GM21381 (cell line): Measurements from ENCODE around the gene IRX4.
"Not testable (repeated sequence)": the region's sequence is repeated elsewhere in the genome, so short reads cannot be mapped to it uniquely, and the experiment has no call there.

Experiments used
- ATAC-seq: cut with Tn5 transposase; IDR thresholded peaks from one replicate; pipeline ENCODE4 v1.9.1; 2021; ENCODE audit warnings: mild to moderate bottlenecking, moderate library complexity; ENCODE audit not compliant: unreplicated experiment

The IRX4 gene

DNA sequence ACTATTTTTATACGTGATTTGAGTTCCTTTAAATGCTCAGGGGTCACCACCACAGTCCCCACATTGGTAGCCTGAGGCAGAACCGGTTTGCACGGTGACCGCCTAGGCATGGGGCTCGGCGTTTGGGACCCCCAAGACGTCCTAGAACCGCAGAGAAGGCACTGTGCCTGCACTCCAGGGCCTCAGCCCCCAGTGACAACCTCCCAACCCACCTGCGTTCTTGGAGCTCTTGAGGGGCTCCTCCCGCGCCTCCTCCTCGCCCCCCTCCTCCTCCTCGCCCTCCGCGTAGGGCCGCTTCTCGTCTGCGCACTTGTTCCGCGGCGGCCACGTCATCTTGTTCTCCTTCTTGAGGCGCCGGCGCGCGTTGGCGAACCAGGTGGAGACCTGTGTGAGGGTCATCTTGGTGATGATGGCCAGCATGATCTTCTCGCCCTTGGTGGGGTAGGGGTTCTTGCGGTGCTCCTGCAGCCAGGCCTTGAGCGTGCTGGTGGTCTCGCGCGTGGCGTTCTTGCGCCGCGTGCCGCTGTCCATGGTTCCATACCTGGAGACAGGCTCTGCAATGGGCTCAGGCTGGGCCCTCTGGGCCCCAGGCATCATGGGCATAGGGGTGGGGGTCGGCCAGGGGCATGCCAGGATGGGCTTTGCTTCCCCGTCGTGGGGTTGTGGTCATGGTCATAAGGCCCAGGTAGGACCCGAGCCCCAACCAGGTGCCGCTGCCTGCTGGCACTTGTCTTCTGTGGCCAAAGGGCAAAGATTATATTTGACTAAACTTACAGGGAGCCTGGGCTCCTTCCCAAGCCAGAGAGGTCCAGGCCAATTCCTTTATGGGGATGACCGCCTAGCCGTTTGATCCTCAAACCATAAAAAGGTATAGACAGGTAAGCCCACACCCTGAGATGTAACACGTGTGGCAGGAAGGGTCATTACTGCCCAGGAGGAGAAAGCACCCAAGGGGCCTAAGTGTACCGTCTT is 3.1 kb downstream of the IRX4 start:
- ATAC-seq: no peak

DNA sequence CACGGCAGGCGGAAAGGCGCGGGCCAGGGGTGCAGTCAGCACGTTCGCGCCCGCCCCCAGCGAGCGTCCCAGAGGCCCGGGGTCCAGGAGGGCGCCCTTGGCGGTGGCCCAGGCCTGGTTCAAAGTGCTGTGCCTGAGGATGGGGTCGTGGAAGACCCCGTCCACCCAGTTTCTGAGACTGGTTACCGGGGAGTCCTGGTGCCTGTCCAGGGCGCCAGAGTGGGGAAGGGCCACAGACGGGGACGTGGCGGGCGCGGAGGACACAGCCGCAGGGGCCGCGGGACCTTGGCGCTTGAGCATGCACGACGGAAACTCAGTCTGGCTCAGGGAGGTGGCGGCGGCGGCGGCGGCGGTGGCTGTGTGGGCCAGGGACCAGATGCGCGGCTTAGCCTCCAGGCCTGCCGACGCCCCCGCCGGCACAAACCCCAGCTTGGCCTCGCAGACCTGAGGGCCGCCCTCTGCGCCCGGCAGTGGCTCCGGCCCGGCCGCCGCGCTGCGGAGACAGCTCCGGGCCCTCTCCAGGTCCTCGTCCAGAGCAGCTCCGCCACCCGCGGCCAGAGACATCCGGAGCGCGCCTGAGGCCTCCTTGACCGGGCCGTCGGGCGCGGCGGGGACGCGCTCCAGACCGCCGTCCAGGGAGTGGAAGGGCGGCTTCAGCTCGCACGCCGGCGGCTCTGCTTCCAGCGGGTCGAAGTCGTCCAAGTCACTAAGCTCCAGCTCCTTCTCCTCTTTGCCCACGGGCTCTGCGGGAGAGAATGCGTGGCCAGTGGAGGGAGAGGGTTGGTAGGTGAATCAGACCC is 4.5 kb downstream of the IRX4 start:
- no peak for ATAC-seq

DNA sequence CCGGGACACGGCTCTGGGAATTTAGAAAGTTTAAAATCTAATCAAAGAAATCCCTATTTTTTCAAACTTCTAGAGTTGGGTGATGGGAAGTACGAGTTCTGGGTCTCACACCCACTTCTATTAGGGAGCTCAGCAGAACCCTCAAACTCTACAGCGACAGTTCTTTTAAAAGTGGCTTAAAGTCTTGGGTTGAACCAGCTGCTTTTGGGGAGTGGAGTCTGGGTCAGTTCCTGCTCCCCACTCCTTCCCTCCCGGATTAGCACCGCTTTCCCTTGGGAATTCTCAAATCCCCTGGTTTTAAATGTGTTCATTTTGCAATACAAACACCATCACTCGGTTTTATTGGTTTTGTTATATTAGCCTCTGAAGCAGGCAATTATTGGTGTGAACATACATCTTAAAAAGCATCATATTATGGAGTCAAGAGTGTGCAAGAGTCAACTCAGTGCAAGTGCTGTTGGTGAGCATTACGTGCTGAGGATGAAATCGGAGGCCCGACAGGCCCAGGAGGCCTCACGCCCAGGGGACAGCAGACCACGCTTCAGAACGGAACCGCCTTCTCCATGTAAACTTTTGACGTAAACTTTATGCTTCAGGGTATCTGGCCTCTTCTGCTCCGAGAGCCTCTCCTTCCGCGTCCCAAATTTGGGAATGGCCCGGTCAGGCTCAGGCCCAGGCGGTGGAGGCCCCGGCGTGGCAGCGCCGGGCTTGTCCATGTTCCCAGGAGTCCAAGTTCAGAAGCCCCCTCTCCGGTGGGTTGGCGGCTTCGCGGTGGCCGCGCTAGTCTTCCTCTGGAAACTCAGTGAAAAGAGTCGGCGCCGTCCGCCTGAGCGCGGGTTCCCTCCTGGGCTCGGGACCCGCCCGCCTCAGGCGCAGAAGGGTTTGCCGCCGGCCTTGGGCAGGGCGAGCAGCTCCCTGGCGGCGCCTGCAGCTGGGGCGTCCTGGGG is 5.3 kb downstream of the IRX4 start:
- no peak for ATAC-seq

DNA sequence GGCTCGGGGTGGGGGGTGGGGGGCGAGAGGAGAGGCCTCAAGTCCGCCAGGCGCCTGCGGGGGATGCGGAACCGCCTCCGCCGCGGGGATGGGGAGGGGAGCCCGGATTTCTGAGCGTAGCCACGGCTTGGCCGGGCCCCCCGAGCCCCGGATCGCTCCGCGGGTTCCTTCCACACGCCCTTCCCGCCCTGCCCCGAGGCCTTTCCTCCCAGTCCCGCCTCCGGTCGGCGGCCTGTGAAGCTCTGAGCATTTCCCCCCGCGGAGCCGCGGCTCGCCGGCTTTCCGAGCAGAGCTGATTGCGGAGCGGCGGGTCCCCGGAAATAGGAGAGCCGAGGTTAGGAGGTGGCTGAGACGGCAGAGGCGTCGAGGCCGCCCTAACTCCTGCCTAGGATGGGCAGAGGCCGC is 6.1 kb downstream of the IRX4 start:
- no peak for ATAC-seq

DNA sequence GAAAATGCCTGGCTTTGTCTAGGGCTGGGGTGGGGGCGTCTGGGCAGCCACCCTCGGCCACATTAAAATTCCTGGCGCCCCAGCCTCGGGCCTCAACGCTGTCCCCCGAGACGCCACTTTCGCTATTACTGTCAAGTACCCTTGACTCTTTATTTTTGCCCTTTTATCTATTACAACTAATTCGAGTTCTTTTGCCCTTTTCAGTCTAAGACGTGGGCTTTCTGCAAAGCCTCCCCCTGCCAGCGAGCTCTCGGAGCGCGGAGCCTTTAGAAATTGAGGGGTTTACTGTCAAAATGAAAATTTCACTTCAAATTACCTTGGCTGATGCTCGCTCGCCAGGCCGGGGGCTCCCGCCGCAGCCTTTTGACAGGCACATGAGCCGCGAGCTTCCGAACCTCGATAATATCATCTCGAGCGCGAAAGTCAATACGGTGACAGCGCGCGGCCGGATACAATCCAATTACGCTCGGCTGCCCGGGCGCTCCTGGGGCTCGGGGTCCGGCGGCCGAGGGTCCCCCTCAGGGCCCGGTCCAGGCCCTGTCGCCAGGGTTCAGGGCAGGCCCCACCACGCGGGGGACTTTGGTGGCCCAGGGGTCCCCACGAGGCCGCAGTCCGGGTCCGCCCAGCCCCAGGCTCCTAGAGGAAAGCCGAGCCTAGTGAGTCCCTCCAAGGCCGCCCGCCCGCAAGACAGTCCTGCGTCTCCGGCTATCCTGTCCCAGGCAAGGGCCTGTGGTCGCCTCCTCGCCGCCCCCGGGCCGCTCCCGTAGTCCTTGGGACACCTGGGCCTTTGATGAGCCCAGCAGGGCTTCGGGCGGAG is 6.7 kb downstream of the IRX4 start:
- no peak for ATAC-seq

DNA sequence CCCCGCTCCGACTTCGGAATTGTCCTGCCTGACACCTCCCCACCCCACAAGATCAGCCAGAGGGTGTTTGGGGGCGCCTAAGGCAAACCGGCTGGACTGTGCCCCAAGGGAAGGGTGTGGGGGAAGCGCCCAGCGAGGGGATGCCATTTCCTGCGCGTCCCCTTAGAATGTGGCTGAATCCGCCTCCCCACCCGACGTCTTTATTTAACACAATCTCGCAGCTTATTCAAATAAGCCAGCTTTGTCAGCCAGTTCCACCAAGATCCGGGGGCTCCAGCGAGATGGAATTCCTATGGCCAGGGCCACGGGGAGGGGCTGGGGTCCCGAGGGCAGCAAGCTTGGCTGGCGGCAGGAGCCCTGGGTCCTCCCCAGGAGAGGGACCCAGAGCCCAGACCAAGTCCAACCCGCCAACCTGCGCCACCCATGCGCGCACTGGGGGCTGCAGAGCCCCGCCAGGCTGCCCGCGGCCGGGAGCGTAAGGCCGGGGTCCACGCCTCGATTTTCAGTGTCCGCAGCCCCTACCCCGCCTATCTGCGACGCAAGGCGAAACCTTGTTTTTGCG is 7.4 kb downstream of the IRX4 start:
- no peak for ATAC-seq

DNA sequence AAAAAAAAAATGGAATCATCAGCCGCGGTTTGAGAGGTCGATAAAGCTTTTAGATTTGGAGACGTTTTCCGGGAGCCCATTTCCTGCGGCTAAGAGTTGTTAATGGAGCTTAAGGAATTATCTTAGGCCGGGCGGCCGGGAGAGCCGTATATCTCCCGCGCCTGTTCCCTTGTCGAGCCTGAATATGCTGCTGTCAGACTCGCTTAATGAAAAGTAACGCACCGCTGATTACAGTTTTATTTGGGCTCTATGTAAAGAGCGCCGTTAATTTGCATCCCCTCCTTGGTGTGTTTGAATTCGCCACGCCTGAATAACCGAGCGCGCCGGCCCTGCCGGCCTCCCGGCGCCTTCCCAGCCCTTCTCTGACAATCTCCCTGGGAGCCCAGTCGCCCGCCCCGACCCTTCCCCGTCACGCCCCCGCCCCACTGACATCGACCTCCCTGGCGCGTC is 7.9 kb downstream of the IRX4 start:
- ATAC-seq: no peak

DNA sequence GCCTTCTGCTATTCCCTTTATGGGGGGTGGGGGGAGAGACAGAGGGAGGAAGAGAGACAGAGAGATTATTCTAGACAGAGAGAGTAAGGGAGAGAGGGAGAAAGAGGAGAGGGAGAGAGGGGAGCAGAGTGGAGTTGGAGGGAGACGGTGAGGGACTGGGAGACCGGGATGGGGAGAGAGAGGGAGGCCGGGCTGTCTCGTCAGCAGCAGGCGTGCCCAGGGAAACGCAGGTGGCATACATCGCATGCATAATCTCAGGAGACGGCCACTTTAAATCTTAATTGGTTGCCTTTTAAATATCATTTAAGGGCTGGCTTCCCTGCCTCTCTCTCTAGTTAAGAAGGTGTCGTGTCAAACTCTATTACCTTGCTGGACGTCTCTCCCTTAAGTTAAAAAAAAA is 8.4 kb downstream of the IRX4 start:
- ATAC-seq: no peak

DNA sequence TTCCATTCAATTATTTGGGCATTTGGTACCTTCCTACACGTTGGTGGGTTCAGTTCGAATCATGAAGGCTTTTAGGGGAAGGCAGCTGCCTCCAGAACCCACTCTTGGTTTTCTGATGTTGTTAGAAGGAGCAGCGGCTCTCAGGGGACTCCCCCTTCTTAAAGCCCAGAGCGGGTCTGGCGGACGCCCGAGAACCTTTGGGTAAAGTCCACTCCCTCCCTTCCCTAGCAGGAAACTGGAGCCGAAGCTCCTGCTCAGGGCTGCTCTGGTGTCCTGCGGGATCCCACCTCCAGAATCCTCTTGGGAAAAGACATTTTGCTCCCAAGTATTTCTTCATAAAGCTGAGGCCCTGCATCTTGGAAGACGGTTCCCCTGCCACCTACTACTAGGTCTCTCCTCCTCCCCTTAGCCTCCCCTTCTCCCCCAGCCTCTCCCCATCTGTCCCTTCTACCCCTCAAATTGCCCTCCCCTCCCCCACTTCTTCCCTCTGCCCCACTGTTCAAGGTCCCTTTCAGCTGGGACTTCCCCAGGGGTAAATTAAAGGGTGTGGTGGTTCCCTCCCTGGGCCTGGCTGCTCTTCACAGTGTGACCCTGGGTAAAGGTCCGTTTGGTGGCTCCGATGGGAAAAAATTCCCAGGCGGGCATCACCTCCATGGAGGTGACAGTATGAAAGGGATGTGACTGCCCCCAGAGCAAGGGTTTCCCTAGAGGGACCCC is 9.3 kb downstream of the IRX4 start:
- ATAC-seq: no peak

DNA sequence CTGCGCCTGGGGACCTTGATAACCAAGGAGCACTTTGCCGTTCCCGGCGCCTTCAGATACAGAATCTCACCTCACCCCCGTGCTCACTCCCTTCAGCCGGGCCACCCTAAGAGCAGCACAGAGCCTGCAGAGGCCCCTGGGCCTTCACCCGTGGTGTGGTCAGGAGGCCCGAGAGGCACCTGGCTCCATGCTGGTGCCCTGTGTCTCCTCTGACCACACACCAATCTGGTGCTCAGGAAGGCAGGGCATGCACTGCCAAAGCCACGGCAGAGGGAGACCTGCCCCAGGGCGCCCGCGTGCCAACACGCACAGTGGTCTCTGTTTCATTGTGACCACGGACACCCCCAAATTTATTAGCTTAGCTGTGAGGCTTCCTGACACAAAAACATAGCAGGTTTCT is 11.3 kb downstream of the IRX4 start:
- no peak for ATAC-seq

DNA sequence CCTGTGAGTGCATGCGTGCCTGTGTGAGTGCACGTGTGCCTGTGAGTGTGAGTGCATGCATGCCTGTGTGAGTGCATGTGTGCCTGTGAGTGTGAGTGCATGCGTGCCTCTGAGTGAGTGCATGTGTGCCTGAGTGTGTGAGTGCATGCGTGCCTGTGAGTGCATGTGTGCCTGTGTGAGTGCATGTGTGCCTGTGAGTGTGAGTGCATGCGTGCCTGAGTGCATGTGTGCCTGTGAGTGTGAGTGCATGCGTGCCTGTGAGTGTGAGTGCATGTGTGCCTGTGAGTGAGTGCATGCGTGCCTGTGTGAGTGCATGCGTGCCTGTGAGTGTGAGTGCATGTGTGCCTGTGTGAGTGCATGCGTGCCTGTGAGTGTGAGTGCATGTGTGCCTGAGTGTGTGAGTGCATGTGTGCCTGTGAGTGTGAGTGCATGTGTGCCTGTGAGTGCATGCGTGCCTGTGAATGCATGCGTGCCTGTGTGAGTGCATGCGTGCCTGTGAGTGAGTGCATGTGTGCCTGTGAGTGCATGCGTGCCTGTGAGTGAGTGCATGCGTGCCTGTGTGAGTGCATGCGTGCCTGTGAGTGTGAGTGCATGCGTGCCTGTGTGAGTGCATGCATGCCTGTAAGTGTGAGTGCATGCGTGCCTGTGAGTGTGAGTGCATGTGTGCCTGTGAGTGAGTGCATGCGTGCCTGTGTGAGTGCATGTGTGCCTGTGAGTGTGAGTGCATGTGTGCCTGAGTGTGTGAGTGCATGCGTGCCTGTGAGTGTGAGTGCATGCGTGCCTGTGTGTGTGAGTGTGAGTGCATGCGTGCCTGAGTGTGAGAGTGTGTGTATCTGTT is 12.1 kb downstream of the IRX4 start:
- ATAC-seq: not testable (repeated sequence)

DNA sequence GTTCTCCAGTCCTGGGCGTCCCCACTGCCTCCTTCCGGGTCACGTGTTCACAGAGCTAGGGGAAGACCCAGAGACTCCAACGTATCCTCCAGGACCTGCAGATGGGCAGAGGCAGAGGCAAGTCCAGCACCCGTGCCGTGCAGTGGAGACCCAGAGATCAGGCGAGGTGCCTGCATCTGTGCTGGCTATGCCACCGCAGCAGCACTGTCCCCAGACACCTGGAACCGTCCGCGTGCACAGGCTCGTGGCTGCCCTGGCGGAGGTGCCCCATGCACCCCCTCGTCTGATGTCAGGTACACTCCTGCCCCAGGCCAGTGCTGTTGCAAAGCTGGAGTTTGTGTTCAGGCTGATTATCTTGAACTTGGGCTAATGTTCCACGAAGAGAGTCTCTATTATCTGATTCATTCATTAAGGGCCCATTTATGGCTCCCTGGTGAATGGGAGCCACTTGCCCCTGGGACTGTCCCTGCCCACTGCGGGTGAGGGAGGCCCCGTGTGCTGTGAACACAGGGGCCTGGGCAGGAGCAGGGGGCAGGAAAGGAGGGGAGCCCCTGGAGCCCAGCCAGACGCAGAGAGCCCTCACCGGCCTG is 13.7 kb downstream of the IRX4 start:
- no peak for ATAC-seq

DNA sequence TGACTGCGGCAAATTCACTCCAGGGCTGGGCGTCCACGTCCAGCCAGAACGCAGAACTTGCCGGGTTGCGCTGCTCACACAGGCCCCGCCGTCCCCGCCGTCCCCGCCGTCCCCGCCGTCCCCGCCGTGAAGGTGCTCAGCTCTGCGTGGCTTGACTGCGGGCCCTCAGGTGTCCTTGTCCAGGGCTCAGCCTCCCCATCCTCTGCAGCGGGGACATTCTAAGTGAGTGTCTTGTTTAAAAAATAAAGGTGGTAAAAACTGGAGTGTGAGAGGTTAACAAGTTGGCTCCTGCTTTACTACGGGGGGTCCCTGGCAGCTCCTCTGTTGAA is 14.9 kb downstream of the IRX4 start:
- no peak for ATAC-seq

DNA sequence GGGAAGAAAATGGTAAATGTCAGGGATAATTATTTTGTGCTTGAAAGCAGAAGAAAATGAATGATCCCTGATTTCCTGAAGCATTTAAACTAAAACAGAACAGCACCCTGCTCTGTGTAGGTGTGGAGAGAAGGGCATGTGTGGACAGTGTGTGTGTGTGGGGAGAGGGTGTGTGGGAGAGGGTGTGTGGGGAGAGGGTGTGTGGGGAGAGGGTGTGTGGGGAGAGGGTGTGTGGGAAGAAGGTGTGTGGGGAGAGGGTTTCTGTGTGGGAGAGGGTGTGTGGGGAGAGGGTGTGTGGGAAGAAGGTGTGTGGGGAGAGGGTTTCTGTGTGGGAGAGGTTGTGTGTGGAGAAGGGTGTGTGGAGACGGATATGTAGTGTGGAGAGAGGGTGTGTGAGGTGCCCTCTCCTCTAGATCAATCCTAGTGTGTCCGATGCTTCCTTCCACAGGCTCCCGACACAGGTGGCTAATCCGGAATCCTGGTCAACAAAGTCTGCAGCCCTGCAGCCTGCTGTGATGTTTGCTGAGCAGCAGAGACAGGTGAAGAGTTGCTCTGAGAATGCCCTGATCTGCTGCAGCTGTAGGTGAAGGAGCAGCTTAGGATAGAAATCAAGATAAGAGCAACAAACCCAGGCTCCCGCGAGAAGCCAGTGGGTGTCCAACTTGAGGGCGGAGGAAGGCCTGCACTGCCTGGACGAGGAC is 15.5 kb downstream of the IRX4 start:
- no peak for ATAC-seq

DNA sequence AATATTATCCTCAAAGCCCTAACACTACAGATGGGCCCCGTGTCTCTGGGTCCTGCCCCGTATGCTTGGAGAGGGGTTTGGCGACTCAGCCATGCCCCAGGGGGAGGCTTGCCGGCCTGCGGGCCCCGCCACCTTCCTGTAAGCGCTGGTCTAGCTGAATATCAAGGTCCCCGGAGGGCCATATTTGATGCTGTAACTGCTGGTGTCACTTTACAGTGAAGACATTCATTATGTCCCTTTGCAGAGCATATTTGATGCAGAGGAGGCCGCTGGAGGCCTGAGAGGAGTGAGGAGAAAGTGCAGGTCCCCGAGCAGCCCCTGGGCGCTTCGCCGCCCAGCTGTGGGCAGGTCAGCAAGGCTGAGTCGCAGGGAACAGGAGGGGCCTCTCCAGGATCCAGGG is 16.8 kb downstream of the IRX4 start:
- ATAC-seq: no peak

DNA sequence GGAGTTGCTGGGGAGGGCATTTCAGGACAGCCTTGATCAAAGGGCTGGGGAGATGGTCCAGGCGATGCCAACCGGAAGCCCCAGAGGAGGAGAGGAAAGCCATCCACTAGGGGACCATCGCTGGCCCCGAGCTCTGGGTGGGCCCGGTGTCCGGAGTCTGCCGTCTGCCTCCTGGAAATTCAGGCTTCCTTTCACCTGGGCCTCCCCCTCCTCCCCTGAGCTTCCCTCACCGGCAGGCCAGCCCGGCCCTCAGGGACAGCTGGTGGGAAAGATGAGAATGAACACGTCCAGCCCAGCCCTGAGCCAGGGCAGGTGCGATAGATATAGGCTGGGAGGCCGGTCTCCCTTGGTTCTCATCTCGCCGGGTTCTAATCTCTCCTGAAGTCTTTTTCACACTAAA is 17.2 kb downstream of the IRX4 start:
- no peak for ATAC-seq

DNA sequence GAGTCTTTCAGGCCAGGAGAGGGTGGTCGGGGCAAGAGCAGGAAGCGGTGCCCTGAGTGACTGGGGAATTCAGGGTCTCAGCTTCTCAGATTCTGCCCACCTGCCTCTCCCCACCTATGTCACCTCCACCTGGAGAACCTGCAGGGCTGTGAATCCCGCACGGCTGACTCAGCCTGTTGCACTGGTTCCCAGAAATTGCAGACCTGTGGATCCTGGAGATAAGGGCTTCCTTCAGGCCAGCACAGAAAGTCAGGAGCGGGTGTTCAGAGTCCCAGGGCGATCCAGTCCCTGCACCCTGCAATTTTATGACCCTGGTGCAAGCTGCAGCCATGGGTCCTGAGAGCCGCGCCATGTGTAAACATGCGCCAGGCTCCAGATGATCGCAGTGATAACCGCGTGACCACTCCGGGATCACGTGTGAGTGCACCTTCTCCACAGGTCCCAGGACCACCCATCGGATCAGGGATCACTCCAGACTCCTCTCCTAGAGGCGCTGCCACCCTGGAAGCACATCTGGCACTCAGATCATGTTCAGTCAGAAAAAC is 17.8 kb downstream of the IRX4 start:
- ATAC-seq: no peak
